H9 (cell line): ENCODE measurements around the gene BTRC. TPM values are rescaled to one million over a fixed set of nuclear protein-coding genes. Genes with fewer than 3 reads are reported as not detected.

Experiments used
- DNase-seq: peaks from one replicate; pipeline ENCODE4 v3.0.0-alpha.2; 2017
- H2AFZ ChIP-seq: one replicate; pipeline ENCODE4 v1.6.1; 2013; ENCODE audit warnings: mild to moderate bottlenecking, low read length, control low read depth, moderate library complexity
- H2AK5ac ChIP-seq: 2 replicates; pipeline ENCODE4 v1.6.1; 2013; ENCODE audit warnings: low read length, control low read depth, mixed read lengths; ENCODE audit not compliant: insufficient read length
- H2BK120ac ChIP-seq: one replicate; pipeline ENCODE4 v1.6.1; 2013; ENCODE audit warnings: low read depth, mild to moderate bottlenecking, low read length, control low read depth, inconsistent platforms; ENCODE audit not compliant: poor library complexity, severe bottlenecking
- H2BK12ac ChIP-seq: 2 replicates; pipeline ENCODE4 v1.6.1; 2013; ENCODE audit warnings: low read length, control low read depth, mixed read lengths, low read depth; ENCODE audit not compliant: insufficient read length
- H2BK15ac ChIP-seq: 2 replicates; pipeline ENCODE4 v1.6.1; 2013; ENCODE audit warnings: low read depth, low read length, control low read depth
- H2BK20ac ChIP-seq: one replicate; pipeline ENCODE4 v1.6.1; 2013; ENCODE audit warnings: low read depth, mild to moderate bottlenecking, low read length, control low read depth, inconsistent platforms; ENCODE audit not compliant: poor library complexity, severe bottlenecking
- H2BK5ac ChIP-seq: 2 replicates; pipeline ENCODE4 v1.6.1; 2013; ENCODE audit warnings: low read length, control low read depth, mixed read lengths; ENCODE audit not compliant: insufficient read length
- H3K14ac ChIP-seq: 2 replicates; pipeline ENCODE4 v1.6.1; 2013; ENCODE audit warnings: low read length, control low read depth; ENCODE audit not compliant: insufficient read depth
- H3K18ac ChIP-seq: 2 replicates; pipeline ENCODE4 v1.6.1; 2013; ENCODE audit warnings: low read depth, mild to moderate bottlenecking, mixed read lengths, low read length, control low read depth; ENCODE audit not compliant: insufficient read length
- H3K23ac ChIP-seq: 2 replicates; pipeline ENCODE4 v1.6.1; 2013; ENCODE audit warnings: low read length, control low read depth, mixed read lengths, low read depth; ENCODE audit not compliant: insufficient read length
- H3K23me2 ChIP-seq: 2 replicates; pipeline ENCODE4 v1.6.1; 2013; ENCODE audit warnings: low read depth, mild to moderate bottlenecking, mixed read lengths, low read length, control low read depth; ENCODE audit not compliant: insufficient read length, poor library complexity, severe bottlenecking
- H3K27ac ChIP-seq: 2 replicates; pipeline ENCODE4 v1.5.1; 2013; ENCODE audit warnings: low read length, control low read depth, mixed read lengths, low read depth; ENCODE audit not compliant: insufficient read length
- H3K27me3 ChIP-seq: 2 replicates; pipeline ENCODE4 v1.6.1; 2013; ENCODE audit warnings: low read length, control low read depth, inconsistent platforms; ENCODE audit not compliant: insufficient read depth
- H3K4ac ChIP-seq: 2 replicates; pipeline ENCODE4 v1.6.1; 2013; ENCODE audit warnings: low read depth, mild to moderate bottlenecking, control low read depth, inconsistent platforms, low read length, moderate library complexity
- H3K4me1 ChIP-seq: 2 replicates; pipeline ENCODE4 v1.6.1; 2013; ENCODE audit warnings: low read length, control low read depth, inconsistent platforms; ENCODE audit not compliant: insufficient read depth
- H3K4me2 ChIP-seq: 2 replicates; pipeline ENCODE4 v1.6.1; 2013; ENCODE audit warnings: low read length, control low read depth, mixed read lengths; ENCODE audit not compliant: insufficient read length, insufficient read depth
- H3K56ac ChIP-seq: 2 replicates; pipeline ENCODE4 v1.6.1; 2013; ENCODE audit warnings: low read depth, mild to moderate bottlenecking, mixed read lengths, low read length, control low read depth; ENCODE audit not compliant: insufficient read length
- H3K79me1 ChIP-seq: 2 replicates; pipeline ENCODE4 v1.6.1; 2013; ENCODE audit warnings: low read depth, mild to moderate bottlenecking, moderate library complexity, low read length, control low read depth, inconsistent platforms; ENCODE audit not compliant: insufficient read depth, poor library complexity, severe bottlenecking
- H3K79me2 ChIP-seq: 2 replicates; pipeline ENCODE4 v1.6.1; 2013; ENCODE audit warnings: low read length, control low read depth, inconsistent platforms; ENCODE audit not compliant: insufficient read depth
- H3K9ac ChIP-seq: 2 replicates; pipeline ENCODE4 v1.6.1; 2013; ENCODE audit warnings: low read length, control low read depth, mixed read lengths; ENCODE audit not compliant: insufficient read length; ENCODE audit errors: extremely low read depth
- H3K9me3 ChIP-seq: one replicate; pipeline ENCODE4 v1.6.1; 2013; ENCODE audit warnings: low read depth, low read length, inconsistent platforms; ENCODE audit not compliant: control insufficient read depth
- H3T11ph ChIP-seq: one replicate; pipeline ENCODE4 v1.6.1; 2013; ENCODE audit warnings: mild to moderate bottlenecking, low read length, control low read depth, inconsistent platforms
- H4K20me1 ChIP-seq: one replicate; pipeline ENCODE4 v1.6.1; 2013; ENCODE audit not compliant: control insufficient read depth, insufficient read length, insufficient read depth
- H4K5ac ChIP-seq: 2 replicates; pipeline ENCODE4 v1.6.1; 2013; ENCODE audit warnings: low read depth, mild to moderate bottlenecking, mixed read lengths, low read length, control low read depth; ENCODE audit not compliant: insufficient read length
- H4K8ac ChIP-seq: replicated peaks from 2 replicates; pipeline ENCODE4 v1.6.1; 2013; ENCODE audit warnings: low read length, control low read depth, mixed read lengths, low read depth; ENCODE audit not compliant: insufficient read length
- H4K91ac ChIP-seq: 2 replicates; pipeline ENCODE4 v1.6.1; 2013; ENCODE audit warnings: low read depth, mild to moderate bottlenecking, moderate library complexity, mixed read lengths, low read length, control low read depth; ENCODE audit not compliant: insufficient read length
- H3K27ac Mint-ChIP-seq, 3 experiments: 2 replicates in 2 of 3; 3 replicates in 1 of 3; pipeline ENCODE4 v1.8.0; 2020 to 2021; ENCODE audit warnings: mixed read lengths in 3 of 3, mild to moderate bottlenecking in 1 of 3, moderate library complexity in 1 of 3
- H3K27me3 Mint-ChIP-seq: 2 replicates; pipeline ENCODE4 v1.8.0; 2021; ENCODE audit warnings: low read depth, mild to moderate bottlenecking, moderate library complexity, mixed read lengths
- H3K36me3 Mint-ChIP-seq, 3 experiments: 2 replicates in 2 of 3; 3 replicates in 1 of 3; pipeline ENCODE4 v1.8.0; 2020 to 2021; ENCODE audit warnings: low read depth in 3 of 3, mixed read lengths in 3 of 3; ENCODE audit not compliant: insufficient read depth in 1 of 3
- H3K4me1 Mint-ChIP-seq, 2 experiments: 2 replicates each; pipeline ENCODE4 v1.8.0; 2020; ENCODE audit warnings: mixed read lengths in 2 of 2
- H3K4me3 Mint-ChIP-seq, 2 experiments: 2 replicates in 1 of 2; 3 replicates in 1 of 2; pipeline ENCODE4 v1.8.0; 2020 to 2021; ENCODE audit warnings: mild to moderate bottlenecking in 2 of 2, mixed read lengths in 2 of 2, moderate library complexity in 1 of 2
- H3K9me3 Mint-ChIP-seq, 2 experiments: 2 replicates in 1 of 2; 3 replicates in 1 of 2; pipeline ENCODE4 v1.8.0; 2020; ENCODE audit warnings: mild to moderate bottlenecking in 2 of 2, mixed read lengths in 2 of 2, moderate library complexity in 1 of 2
- CTCF ChIP-seq: fragments of 200-600 bp; sonication (generic); conservative IDR thresholded peaks from 3 replicates; pipeline ENCODE4 v1.8.0; 2021; ENCODE audit warnings: antibody characterized with exemption, mild to moderate bottlenecking
- WGBS: extraction: QIAGEN DNeasy Blood & Tissue Kit; methylation state at CpG from one replicate; pipeline ENCODE4 v1.1.7; 2013; ENCODE audit warnings: missing lambda C conversion rate, low lambda C conversion rate, mixed read lengths; ENCODE audit not compliant: insufficient read length; ENCODE audit errors: extremely low coverage; 5-methylcytosine and 5-hydroxymethylcytosine counted together
- total RNA-seq: library from RNA; stranded (reverse); gene quantifications from 2 replicates; pipeline ENCODE4 v1.2.1, GENCODE V29; 2021

The BTRC gene
- total RNA-seq, 1 experiment from 2014 or later = 24.2 TPM

DNA sequence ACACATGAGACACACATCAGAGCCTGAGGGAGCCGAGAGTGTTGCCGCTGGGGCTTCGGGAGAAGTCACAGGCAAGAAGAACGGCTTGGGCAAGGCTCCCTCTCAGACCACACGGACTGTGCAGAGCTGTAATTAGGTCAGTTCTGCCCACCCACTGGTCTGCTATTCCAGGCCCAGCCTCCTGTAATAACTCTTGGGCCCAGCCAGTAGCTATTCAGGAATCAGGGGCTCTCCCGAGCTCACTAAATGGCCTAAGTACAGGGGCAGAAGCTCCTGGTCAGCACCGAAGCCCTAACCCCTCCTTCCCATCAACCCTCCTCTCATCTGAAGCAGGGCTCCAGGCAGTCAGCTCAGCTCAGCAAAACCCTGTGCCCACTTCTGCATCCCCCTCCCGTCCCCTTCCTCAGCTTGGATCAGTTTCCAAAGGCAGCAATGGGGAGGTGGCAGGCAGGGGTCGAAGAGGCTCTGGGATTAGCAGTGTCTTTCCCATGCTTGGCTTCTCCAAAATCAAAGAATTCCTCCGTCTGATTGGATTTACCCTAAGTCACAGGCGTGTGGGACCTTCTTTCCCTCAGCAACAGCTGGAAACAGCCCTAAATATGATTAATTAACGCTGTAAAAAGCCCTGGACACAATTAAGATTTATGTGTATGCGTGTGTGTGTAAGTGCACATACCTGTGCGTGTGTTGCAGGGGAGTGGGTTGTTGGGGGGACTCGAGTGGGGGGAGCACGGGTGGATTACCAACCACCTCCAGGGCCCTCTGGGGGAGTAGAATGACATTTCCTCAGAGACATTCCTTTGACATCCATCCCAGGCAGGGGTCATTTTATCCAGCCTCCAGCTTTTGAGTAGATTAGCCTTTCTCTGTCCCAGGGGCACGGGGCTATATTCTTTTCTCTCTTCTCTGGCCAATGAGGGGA, 48.4 kb upstream of the BTRC start:
- Mint-ChIP-seq H3K27me3 (peaks cover 56% of the 10 kb centered on the region), H3K36me3 (no peaks in the 10 kb centered on the region), H3K27ac (peak overlapping the region in 1 of 3 experiments; percentile 21; a peak in 2 of 7 replicates), H3K4me1 (peaks cover 1 to 18% of the 10 kb centered on the region in 2 experiments; a peak in 3 of 4 replicates), H3K9me3 (no peaks in the 10 kb centered on the region), H3K4me3 (no peak overlapping the region)
- Histone ChIP-seq H3K4me1 (no peaks in the 10 kb centered on the region), H3K23me2 (no peaks in the 10 kb centered on the region), H2AFZ (no peak overlapping the region), H2BK20ac (no peak overlapping the region), H3K79me2 (no peaks in the 10 kb centered on the region), H4K91ac (no peak overlapping the region), H3K4ac (no peak overlapping the region), H3K14ac (no peak overlapping the region), H2BK15ac (no peak overlapping the region), H3K18ac (no peak overlapping the region), H2AK5ac (no peak overlapping the region), H4K20me1 (no peaks in the 10 kb centered on the region), H4K8ac (no peak overlapping the region), H3K79me1 (no peaks in the 10 kb centered on the region), H3K27ac (no peak overlapping the region), H3K27me3 (no peaks in the 10 kb centered on the region; the same call in 1 of the 2 replicates), H4K5ac (no peak overlapping the region), H2BK5ac (no peak overlapping the region), H3K9me3 (no peaks in the 10 kb centered on the region), H3K4me2 (no peak overlapping the region), H3T11ph (no peak overlapping the region), H3K56ac (no peak overlapping the region), H3K23ac (no peak overlapping the region), H2BK120ac (no peak overlapping the region), H2BK12ac (no peak overlapping the region), H3K9ac (no peak overlapping the region)
- TF ChIP-seq CTCF = no peak
- WGBS = no CpG with 5 or more reads among the region's 17 CpGs
- no peak for DNase-seq
